ENCODE results near the gene MLC1. TPM values are rescaled to one million over a fixed set of nuclear protein-coding genes. Genes with fewer than 3 reads are reported as not detected.

The MLC1 gene
- total RNA-seq, 1 donor from 2014 or later, result not detected

DNA sequence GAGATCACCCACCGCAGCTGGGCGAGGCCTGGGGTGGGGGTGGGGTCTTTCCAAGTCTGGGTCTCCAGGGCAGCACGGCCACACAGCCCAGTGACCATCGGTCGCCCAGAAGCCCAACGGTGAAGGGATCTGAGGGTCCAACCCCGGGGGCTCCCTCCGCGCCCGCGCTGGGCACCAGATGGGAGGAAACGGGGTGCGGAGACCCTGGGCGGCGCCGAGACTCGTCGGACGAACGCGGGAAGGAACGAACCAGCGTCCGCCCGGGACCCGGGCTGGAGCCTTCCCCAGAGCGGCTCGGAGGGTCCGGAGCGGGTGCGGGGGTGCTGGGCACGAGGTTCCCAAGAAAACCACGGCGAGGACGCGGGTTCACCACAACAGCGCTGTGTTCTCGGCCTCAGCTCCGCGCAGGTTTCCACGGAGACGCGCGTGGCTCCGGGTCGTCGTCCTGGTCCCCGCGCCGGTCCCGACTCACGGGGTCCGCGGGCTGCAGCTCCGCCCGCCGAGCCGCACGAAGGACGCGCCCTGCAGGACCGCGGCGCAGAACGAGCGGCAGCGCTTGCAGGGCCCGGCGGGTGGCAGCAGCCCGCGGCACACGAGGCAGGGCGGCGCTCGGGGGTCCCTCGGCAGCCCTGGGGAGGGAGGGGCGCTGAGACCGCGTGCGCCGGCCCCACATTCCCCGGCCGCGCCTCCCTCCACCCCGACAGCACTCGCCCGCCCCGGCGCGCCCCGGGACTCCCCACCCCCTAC, 70.4 kb downstream of the MLC1 start:
- TF ChIP-seq, protein P1, sequence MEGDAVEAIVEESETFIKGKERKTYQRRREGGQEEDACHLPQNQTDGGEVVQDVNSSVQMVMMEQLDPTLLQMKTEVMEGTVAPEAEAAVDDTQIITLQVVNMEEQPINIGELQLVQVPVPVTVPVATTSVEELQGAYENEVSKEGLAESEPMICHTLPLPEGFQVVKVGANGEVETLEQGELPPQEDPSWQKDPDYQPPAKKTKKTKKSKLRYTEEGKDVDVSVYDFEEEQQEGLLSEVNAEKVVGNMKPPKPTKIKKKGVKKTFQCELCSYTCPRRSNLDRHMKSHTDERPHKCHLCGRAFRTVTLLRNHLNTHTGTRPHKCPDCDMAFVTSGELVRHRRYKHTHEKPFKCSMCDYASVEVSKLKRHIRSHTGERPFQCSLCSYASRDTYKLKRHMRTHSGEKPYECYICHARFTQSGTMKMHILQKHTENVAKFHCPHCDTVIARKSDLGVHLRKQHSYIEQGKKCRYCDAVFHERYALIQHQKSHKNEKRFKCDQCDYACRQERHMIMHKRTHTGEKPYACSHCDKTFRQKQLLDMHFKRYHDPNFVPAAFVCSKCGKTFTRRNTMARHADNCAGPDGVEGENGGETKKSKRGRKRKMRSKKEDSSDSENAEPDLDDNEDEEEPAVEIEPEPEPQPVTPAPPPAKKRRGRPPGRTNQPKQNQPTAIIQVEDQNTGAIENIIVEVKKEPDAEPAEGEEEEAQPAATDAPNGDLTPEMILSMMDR (IDR thresholded peaks at IDR 0.05; ENCODE audit: insufficient read depth, low read length, severe bottlenecking), result no peak
- no peak overlapping the region for H3K4me3 ChIP-seq (ENCODE audit: low read depth, low read length)
- DNase-seq (ENCODE audit: low read depth), result no peak
- no peaks in the 10 kb centered on the region for H3K36me3 ChIP-seq (ENCODE audit: control insufficient read depth, insufficient read depth, low read length)
- peaks cover 26% of the 10 kb centered on the region for H3K27me3 ChIP-seq (ENCODE audit: control insufficient read depth, insufficient read depth, low read length)
- no peak for FAIRE-seq

DNA sequence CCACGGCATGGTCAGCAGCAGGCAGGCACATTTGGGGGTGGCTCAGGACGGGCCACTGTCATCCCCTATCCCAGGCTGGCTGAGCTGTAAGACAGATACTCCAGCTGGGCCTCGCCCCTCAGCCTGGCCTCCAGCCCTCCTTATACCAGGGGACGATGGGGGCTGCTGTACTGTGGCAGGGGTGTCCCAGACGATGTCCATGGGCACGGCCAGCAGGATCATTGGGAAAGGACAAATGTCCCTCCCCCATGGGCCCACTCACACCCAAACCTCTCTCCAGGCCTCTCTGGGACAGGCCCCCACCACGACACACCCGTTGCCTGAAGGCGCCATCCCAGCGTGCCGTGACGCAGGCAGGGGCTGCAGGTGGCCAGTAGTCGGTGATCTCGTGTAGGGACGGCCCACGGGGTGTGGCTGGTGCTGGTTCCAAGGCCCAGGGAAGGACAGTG, 71.1 kb downstream of the MLC1 start:
- peaks cover 26% of the 10 kb centered on the region for H3K27me3 ChIP-seq (ENCODE audit: control insufficient read depth, insufficient read depth, low read length)
- no peak for DNase-seq (ENCODE audit: low read depth)

DNA sequence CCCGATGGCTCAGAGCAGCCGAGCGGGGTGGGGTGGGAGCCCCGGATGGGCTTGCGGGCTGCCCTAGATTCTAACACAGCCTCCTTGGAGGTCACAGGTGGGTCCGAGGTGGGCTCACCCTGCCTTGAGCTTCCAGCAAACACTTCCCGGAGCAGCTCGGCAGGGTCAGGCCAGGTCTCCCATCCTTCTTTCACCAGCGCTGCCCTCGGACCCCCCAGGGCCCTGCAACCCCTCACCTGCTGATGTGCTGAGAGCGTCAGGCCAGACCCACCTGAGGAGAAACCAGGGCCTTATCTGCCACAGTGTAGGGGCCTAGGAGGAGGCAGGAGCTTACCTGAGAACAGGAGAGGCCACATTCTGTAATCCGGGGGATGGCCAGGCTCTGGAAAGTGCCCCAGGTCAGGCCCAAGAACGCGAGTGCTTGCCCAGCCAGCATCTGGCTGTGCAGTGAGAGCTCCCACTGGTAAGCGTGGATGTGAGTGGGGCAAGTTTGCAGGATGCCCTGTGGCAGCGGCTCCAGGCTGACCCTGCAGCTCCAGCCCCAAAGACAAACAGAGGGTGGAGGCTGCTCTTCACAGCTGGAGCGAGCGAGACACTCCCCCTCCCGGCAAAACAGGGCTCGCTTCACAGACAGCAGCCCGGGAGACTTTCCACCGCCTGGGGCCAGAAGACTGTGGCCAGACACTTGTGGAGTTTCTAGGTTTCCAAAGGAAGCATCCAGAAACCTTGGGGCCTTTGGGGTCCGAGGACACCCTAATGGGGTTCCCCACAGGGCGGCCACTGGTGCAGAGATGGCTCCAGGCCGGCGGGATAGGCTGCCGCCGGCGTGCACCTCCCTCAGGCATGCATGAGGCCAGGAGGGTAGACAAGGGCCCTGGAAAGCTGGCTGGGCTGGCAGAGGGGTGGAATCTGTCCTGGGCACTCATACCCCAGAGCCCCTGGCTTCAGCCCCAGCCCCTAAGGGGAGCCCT, 72.7 kb downstream of the MLC1 start, which contains the start of gene IL17REL:
IL17REL (minus strand) TSS at position 555 of the 971 bp plus-strand sequence; CDS start at position 436, 119 bp downstream.
- Histone ChIP-seq H3K4me3 (ENCODE audit: low read depth, low read length) (no peak within 1 kb of the TSS), H3K36me3 (ENCODE audit: control insufficient read depth, insufficient read depth, low read length) (no peaks in the 10 kb centered on the region), H3K27me3 (ENCODE audit: control insufficient read depth, insufficient read depth, low read length) (peaks cover 26% of the 10 kb centered on the region)
- no peak for DNase-seq (ENCODE audit: low read depth)
- TF ChIP-seq, protein P1 (IDR thresholded peaks at IDR 0.05; ENCODE audit: insufficient read depth, low read length, severe bottlenecking), result no peak
- FAIRE-seq, result no peak

More for the DNA sequence above, 71.1 kb downstream of the MLC1 start:
- no peaks in the 10 kb centered on the region for H3K36me3 ChIP-seq (ENCODE audit: control insufficient read depth, insufficient read depth, low read length)
- FAIRE-seq, result no peak
- TF ChIP-seq, protein P1 (IDR thresholded peaks at IDR 0.05; ENCODE audit: insufficient read depth, low read length, severe bottlenecking), result no peak
- H3K4me3 ChIP-seq (ENCODE audit: low read depth, low read length), result no peak overlapping the region

DNA sequence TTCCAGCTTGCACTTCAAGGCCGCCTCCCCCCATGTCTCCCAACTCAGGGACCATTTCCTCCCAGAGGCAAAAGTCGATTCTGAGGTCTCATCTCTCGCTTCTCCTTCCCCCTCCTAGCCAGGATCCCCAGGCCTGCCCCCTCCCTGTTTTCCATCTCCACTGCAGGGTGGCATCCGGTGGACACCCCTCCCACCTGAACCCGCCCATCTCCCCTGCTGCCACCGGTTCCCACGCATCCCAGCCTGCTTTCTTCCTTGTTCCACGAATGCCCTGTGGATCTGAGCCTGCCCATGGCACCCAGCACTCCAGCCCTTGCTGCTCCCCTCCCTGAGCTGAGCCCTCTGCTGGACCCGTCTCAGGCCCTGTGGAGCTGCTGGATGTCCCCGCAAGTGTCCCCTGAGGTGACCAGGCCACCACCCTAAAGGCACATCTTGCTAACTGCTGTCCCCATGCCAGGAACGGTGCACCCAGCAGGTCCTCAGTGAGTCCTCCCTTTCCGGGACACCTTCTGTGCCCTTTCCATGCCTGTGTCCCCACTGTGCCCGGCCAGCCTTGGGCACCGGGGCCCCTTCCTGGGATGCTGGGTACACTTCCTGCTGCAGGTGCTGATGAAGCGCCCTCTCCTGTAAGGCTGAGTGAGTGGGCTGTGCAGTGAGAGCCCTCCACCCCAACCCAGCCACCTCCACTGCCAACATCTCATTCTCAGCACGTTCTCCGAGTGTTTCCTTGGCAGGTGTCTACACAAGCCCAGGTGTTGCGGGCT, 73.6 kb downstream of the MLC1 start:
- DNase-seq (ENCODE audit: low read depth), result no peak
- Histone ChIP-seq H3K36me3 (ENCODE audit: control insufficient read depth, insufficient read depth, low read length) (no peaks in the 10 kb centered on the region), H3K4me3 (ENCODE audit: low read depth, low read length) (no peak overlapping the region), H3K27me3 (ENCODE audit: control insufficient read depth, insufficient read depth, low read length) (peaks cover 26% of the 10 kb centered on the region)
- TF ChIP-seq, protein P1 (IDR thresholded peaks at IDR 0.05; ENCODE audit: insufficient read depth, low read length, severe bottlenecking), result no peak
- FAIRE-seq, result no peak

DNA sequence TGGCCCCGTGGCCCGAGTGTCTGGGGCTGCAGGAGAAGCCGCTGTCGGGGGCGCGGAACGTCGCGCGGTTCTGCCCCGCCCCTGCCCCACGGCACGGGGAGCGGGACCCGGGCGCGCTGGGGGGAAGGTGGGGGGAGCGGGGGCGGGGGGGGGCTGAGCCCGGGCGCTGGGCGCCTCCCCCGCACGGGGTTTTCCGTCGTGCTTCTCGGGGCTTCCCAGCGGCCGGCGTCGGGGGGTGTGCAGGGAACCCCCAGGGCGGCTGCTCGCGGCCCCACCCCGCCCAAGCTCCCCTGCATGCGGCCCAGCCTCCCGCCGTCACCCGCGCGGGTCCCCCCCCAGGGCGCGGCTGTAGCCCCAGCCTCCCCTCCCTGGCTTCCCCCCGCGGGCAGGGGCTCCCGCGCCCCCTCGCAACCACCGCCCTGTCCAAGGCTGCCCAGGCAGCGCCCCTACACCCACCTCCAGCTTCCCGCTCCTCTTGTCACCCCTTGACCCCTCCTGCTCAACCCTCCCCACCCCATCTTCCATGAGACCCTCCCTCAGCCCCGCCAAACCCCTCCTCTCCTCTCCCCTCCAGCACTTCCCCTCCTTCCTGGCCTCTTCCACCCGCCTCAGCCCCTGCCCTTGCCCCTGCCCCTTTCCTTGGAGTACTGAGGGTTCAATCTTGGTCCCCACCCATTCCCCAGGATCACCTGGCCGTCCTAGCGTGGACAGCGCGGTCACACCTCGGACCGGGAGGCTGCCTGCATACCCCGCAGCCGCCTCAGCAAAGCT, 74.4 kb downstream of the MLC1 start:
- Histone ChIP-seq H3K4me3 (ENCODE audit: low read depth, low read length) (no peak overlapping the region), H3K36me3 (ENCODE audit: control insufficient read depth, insufficient read depth, low read length) (no peaks in the 10 kb centered on the region), H3K27me3 (ENCODE audit: control insufficient read depth, insufficient read depth, low read length) (peaks cover 26% of the 10 kb centered on the region)
- TF ChIP-seq, protein P1 (IDR thresholded peaks at IDR 0.05; ENCODE audit: insufficient read depth, low read length, severe bottlenecking), result no peak
- no peak for DNase-seq (ENCODE audit: low read depth)
- FAIRE-seq, result no peak
